ENCODE results near the gene AGAP1. TPM values are rescaled to one million over a fixed set of nuclear protein-coding genes. Genes with fewer than 3 reads are reported as not detected.

The AGAP1 gene
- total RNA-seq, 4 donors from 2014 or later: 13.7 to 18.5 (median 17.1) TPM

DNA sequence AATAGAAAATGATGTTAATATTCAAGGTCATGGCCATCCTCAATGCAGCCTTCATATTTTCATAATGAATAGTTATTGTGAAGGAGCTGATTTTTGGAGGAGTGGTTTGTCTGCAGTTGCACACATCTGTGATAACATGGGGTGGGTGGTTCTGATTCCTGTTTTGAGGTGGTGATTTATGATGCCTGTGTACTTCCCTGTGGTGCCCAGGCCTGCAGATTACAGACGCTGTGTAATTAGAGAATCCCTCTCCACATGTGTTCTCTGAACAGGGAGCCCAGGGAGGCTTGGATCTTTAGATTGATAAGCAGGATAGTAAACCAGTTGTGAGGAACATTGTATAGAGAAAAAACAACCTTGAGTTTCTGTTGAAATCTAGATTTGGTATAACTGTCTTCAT lies 117.5 kb downstream of the AGAP1 start:
- WGBS, 2 donors: 28 to 42% methylated on average over 1 of the region's 1 CpG
- H3K4me3 ChIP-seq (ENCODE audit: low read depth, poor library complexity, severe bottlenecking): no peak overlapping the region
- intact Hi-C loops (cut with DNase I; ENCODE audit: low total_unique reads): no loop called here
- TF ChIP-seq CTCF (IDR thresholded peaks at IDR 0.05) (no peak), POLR2A (IDR thresholded peaks at IDR 0.05) (no peak)
- no peak for DNase-seq (ENCODE audit: low spot score in 2 of 2)

DNA sequence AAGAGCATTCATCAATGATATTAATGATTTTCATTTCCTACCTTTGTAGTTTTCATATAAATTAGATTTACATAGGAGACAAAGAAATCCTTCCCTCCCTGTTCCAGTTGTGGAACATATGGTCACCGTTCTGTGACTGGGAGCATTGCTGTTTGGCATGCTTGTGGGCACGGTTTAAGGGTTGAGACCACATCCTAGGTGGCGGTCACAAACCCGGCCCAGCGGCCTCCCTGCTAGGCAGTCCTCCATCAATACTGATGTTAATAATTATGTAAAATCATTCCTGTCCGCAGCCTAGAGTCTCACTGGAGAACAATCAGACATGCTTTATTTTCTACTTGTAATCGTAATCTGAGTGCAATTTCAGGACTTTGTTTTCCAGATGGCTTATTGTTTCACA lies 117.9 kb downstream of the AGAP1 start:
- WGBS, 2 donors: 61 to 84% methylated on average over 7 of the region's 7 CpGs
- DNase-seq (ENCODE audit: low spot score in 2 of 2): no peak
- intact Hi-C loops (cut with DNase I; ENCODE audit: low total_unique reads): no loop called here
- no peak overlapping the region for H3K4me3 ChIP-seq (ENCODE audit: low read depth, poor library complexity, severe bottlenecking)
- TF ChIP-seq POLR2A (IDR thresholded peaks at IDR 0.05) (no peak), CTCF (IDR thresholded peaks at IDR 0.05) (no peak)

DNA sequence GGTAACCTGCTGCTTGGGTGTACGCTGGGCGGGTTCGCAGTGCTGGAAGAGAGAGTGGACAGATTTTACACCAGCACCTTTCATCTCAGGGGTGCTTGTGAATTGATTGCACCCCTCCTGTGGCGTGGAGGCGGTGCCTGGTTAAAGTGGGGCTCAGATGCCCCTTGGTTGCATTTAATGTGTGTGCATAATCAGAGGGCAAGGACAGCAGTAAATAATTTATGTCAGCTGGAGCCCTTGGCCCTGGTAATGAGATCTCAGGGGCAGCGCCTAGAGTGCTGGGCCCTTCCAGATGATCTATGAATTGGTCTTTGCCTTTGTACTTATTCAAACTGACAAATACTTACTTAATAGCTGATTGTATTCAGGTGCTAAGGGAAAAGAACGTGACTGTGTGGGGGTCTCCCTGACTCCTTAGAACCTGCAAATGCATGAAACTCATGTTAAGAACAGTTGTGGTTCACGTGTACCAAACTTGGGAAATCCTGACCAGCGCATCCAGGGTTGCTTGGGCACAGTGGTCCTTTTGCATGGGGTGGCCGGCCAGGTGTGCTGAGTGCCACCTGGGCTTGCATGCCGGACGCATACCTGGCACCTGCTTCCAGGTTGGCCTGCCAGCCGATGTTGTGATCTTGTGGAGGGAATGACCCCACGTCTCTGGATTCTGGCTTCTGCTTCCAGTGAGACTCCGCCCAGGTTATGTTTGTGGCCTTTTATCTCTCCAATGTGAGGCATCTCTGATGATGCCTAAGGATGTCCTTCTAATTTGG lies 118.5 kb downstream of the AGAP1 start:
- no peak overlapping the region for H3K4me3 ChIP-seq (ENCODE audit: low read depth, poor library complexity, severe bottlenecking)
- TF ChIP-seq CTCF (IDR thresholded peaks at IDR 0.05) (no peak), POLR2A (IDR thresholded peaks at IDR 0.05) (no peak)
- WGBS, 2 donors: 88 to 90% methylated on average over 15 of the region's 15 CpGs
- intact Hi-C loops (cut with DNase I; ENCODE audit: low total_unique reads): no loop called here
- DNase-seq (ENCODE audit: low spot score in 2 of 2): no peak

DNA sequence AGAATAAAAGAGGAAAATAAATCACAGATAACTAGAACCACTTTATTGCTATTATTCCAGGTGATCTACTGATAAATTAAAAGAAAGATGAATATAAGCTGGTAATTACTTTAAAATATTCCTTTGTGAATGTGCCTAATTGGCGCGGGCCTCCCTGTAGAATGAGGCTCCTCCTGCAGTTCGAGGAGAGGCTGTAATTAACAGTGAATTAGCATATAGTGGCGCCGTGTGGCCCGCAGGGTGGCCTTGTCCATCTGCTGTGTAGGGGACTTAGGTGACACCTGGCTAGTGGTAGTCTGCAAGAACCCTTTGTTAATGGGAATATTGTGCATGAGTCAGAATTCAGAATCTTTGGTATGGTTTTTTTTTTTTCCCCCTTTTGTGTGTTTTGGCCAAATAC lies 119.8 kb downstream of the AGAP1 start:
- intact Hi-C loops (cut with DNase I; ENCODE audit: low total_unique reads): no loop called here
- TF ChIP-seq CTCF (IDR thresholded peaks at IDR 0.05) (no peak), POLR2A (IDR thresholded peaks at IDR 0.05) (no peak)
- 88 to 92% methylated on average over 6 of the region's 6 CpGs for WGBS, 2 donors
- no peak overlapping the region for H3K4me3 ChIP-seq (ENCODE audit: low read depth, poor library complexity, severe bottlenecking)
- DNase-seq (ENCODE audit: low spot score in 2 of 2): no peak

GRCh38 chr2:235614176-235614860 lies 120.5 kb downstream of the AGAP1 start:
- no peak for TF ChIP-seq CTCF (IDR thresholded peaks at IDR 0.05)
- no peak for TF ChIP-seq POLR2A (IDR thresholded peaks at IDR 0.05)
- 72% methylated on average over 14 of the region's 14 CpGs for WGBS, 2 donors
- DNase-seq (ENCODE audit: low spot score in 2 of 2): no peak

More at GRCh38 chr2:235614176-235614860, 120.5 kb downstream of the AGAP1 start:
- intact Hi-C loops (cut with DNase I; ENCODE audit: low total_unique reads): no loop called here
- H3K4me3 ChIP-seq (ENCODE audit: low read depth, poor library complexity, severe bottlenecking): no peak overlapping the region
